WTC11 (cell line): ENCODE data around the gene MYLK2.

ENCODE experiments used
- CREM ChIP-seq: sonication (generic); formaldehyde crosslinking; IDR thresholded peaks from 2 replicates; pipeline ENCODE4 v1.8.1; 2022; ENCODE audit warnings: mild to moderate bottlenecking, missing genetic modification reagents, moderate library complexity
- ELF4 ChIP-seq: sonication (generic); formaldehyde crosslinking; IDR thresholded peaks from 2 replicates; pipeline ENCODE4 v1.8.1; 2022; ENCODE audit warnings: low read depth, mild to moderate bottlenecking, moderate library complexity, missing genetic modification reagents
- ESRRA ChIP-seq: sonication (generic); formaldehyde crosslinking; IDR thresholded peaks from 2 replicates; pipeline ENCODE4 v1.8.1; 2022; ENCODE audit warnings: mild to moderate bottlenecking, missing genetic modification reagents, borderline replicate concordance
- IRF1 ChIP-seq: sonication (generic); formaldehyde crosslinking; IDR thresholded peaks from 2 replicates; pipeline ENCODE4 v1.8.0; 2023; ENCODE audit warnings: missing genetic modification reagents
- TP53 ChIP-seq: sonication (generic); formaldehyde crosslinking; IDR thresholded peaks from 2 replicates; pipeline ENCODE4 v1.8.1; 2023; ENCODE audit warnings: mild to moderate bottlenecking, missing genetic modification reagents
- TF ChIP-seq, protein P1 (sequence below): sonication (generic); formaldehyde crosslinking; IDR thresholded peaks from 2 replicates; pipeline ENCODE4 v1.8.0; 2022; ENCODE audit warnings: mild to moderate bottlenecking, missing genetic modification reagents
- TF ChIP-seq, protein P2 (sequence below): fragments of 200-600 bp; IDR thresholded peaks from 2 replicates; pipeline ENCODE4 v1.8.0; 2022; ENCODE audit warnings: antibody characterized with exemption

DNA sequence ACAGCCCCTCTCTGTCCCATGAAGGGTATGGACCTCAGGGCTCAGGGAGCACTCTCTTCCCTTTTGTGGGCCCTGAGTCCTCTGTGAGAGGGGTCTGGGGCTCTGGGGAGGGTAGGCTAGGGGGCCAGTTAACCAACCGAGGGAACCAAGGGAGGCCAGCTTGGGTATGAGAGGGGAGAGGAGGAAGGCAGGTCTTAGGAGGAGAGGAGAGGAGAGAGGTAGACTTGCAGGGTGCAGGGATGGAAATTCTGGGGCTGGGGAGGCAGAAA is 50.5 kb downstream of the MYLK2 start:
- TF ChIP-seq CREM (CRISPR knock-in tag) = no peak
- TF ChIP-seq, protein P1, sequence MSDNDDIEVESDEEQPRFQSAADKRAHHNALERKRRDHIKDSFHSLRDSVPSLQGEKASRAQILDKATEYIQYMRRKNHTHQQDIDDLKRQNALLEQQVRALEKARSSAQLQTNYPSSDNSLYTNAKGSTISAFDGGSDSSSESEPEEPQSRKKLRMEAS = no peak
- TF ChIP-seq, protein P2, sequence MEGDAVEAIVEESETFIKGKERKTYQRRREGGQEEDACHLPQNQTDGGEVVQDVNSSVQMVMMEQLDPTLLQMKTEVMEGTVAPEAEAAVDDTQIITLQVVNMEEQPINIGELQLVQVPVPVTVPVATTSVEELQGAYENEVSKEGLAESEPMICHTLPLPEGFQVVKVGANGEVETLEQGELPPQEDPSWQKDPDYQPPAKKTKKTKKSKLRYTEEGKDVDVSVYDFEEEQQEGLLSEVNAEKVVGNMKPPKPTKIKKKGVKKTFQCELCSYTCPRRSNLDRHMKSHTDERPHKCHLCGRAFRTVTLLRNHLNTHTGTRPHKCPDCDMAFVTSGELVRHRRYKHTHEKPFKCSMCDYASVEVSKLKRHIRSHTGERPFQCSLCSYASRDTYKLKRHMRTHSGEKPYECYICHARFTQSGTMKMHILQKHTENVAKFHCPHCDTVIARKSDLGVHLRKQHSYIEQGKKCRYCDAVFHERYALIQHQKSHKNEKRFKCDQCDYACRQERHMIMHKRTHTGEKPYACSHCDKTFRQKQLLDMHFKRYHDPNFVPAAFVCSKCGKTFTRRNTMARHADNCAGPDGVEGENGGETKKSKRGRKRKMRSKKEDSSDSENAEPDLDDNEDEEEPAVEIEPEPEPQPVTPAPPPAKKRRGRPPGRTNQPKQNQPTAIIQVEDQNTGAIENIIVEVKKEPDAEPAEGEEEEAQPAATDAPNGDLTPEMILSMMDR = no peak
- no peak for TF ChIP-seq TP53
- no peak for TF ChIP-seq IRF1 (CRISPR knock-in tag)
- no peak for TF ChIP-seq ELF4 (CRISPR knock-in tag)
- TF ChIP-seq ESRRA (CRISPR knock-in tag) = no peak
